B cell (primary cell): Measurements from ENCODE around the gene OR52E2.

ENCODE experiments used
- CTCF ChIP-seq: fragments of 200-600 bp; IDR thresholded peaks from one replicate; pipeline ENCODE4 v1.8.0; 2022; ENCODE audit warnings: antibody characterized with exemption, mild to moderate bottlenecking
- EZH2 ChIP-seq: IDR thresholded peaks from 2 replicates; pipeline ENCODE4 v1.6.1; 2012; ENCODE audit warnings: borderline replicate concordance, low read depth, mild to moderate bottlenecking, moderate library complexity, low read length; ENCODE audit not compliant: insufficient read depth, poor library complexity, severe bottlenecking

- TF ChIP-seq CTCF = no peak
- no peak for TF ChIP-seq EZH2
Measured at GRCh38 chr11:5090668-5091067, 31.2 kb upstream of the OR52E2 start.
